Measurements from ENCODE around the gene TAF11.

TAF11 gene

GRCh38 chr6:34929241-34929978 is 41.6 kb upstream of the TAF11 start:
- H3K9me2 ChIP-seq (replicated peaks; ENCODE audit: low read depth, low read length): no peaks in the 10 kb centered on the region
- TF ChIP-seq EZH2phosphoT487 (IDR thresholded peaks at IDR 0.05; ENCODE audit: borderline replicate concordance): no peak
- no peak for TF ChIP-seq CTCF (conservative IDR thresholded peaks at IDR 0.05; ENCODE audit: low read length)
- H3K4me2 ChIP-seq (ENCODE audit: low read depth, low read length, poor library complexity, severe bottlenecking): no peak overlapping the region
- H3K4me3 ChIP-seq (ENCODE audit: low read length, poor library complexity, severe bottlenecking): no peak overlapping the region
- H3F3A ChIP-seq (ENCODE audit: low read depth): no peaks in the 10 kb centered on the region
- H4K20me1 ChIP-seq (ENCODE audit: insufficient read depth, low read length, poor library complexity, severe bottlenecking): no peaks in the 10 kb centered on the region
- no peaks in the 10 kb centered on the region for H3K4me1 ChIP-seq (ENCODE audit: insufficient read depth, low read length, poor library complexity, severe bottlenecking)
- H3K27me3 ChIP-seq (ENCODE audit: insufficient read depth, low read length, poor library complexity, severe bottlenecking): no peaks in the 10 kb centered on the region
- no peak overlapping the region for H3K9ac ChIP-seq (ENCODE audit: low read depth, low read length, poor library complexity, severe bottlenecking)
- no peak overlapping the region for H2AFZ ChIP-seq (ENCODE audit: low read length)
- H3K9me3 ChIP-seq (ENCODE audit: insufficient read depth, low read depth, low read length): no peaks in the 10 kb centered on the region
- no peaks in the 10 kb centered on the region for H3K36me3 ChIP-seq (ENCODE audit: insufficient read depth, low read length)
- no peaks in the 10 kb centered on the region for H3K79me2 ChIP-seq (ENCODE audit: insufficient read depth, low read length)

DNA sequence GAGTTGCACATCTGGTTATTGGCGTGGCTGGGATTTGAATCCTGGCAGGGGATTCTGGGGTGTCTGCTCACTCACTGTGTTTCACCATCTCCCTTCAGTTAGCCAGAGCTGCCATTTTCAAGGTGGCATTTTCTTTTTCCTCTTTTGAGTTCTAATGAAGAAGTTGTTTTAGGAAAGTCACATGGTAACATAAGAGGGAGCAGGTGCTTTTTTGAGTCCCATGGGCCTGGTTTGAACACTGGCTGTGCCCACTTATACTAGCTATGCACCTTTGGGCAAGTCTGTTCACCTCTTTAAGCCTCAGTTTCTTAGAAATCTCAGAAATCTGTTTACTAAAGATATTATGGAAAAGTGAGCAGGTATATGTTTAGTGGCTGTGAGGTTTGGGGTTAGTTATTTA is 40.9 kb upstream of the TAF11 start:
- H4K20me1 ChIP-seq (ENCODE audit: insufficient read depth, low read length, poor library complexity, severe bottlenecking): no peaks in the 10 kb centered on the region
- H3K9me2 ChIP-seq (replicated peaks; ENCODE audit: low read depth, low read length): no peaks in the 10 kb centered on the region
- no peak overlapping the region for H3K9ac ChIP-seq (ENCODE audit: low read depth, low read length, poor library complexity, severe bottlenecking)
- H2AFZ ChIP-seq (ENCODE audit: low read length): no peak overlapping the region
- no peak overlapping the region for H3K4me2 ChIP-seq (ENCODE audit: low read depth, low read length, poor library complexity, severe bottlenecking)
- no peak for TF ChIP-seq EZH2phosphoT487 (IDR thresholded peaks at IDR 0.05; ENCODE audit: borderline replicate concordance)
- no peak for TF ChIP-seq CTCF (conservative IDR thresholded peaks at IDR 0.05; ENCODE audit: low read length)
- no peaks in the 10 kb centered on the region for H3K36me3 ChIP-seq (ENCODE audit: insufficient read depth, low read length)
- no peaks in the 10 kb centered on the region for H3F3A ChIP-seq (ENCODE audit: low read depth)
- no peaks in the 10 kb centered on the region for H3K79me2 ChIP-seq (ENCODE audit: insufficient read depth, low read length)
- H3K4me1 ChIP-seq (ENCODE audit: insufficient read depth, low read length, poor library complexity, severe bottlenecking): no peaks in the 10 kb centered on the region
- H3K4me3 ChIP-seq (ENCODE audit: low read length, poor library complexity, severe bottlenecking): no peak overlapping the region
- H3K9me3 ChIP-seq (ENCODE audit: insufficient read depth, low read depth, low read length): no peaks in the 10 kb centered on the region
- H3K27me3 ChIP-seq (ENCODE audit: insufficient read depth, low read length, poor library complexity, severe bottlenecking): no peaks in the 10 kb centered on the region

GRCh38 chr6:34928220-34928619 is 40.4 kb upstream of the TAF11 start:
- Histone ChIP-seq H3K4me3 (ENCODE audit: low read length, poor library complexity, severe bottlenecking) (no peak overlapping the region), H3K9me2 (replicated peaks; ENCODE audit: low read depth, low read length) (no peaks in the 10 kb centered on the region), H3K79me2 (ENCODE audit: insufficient read depth, low read length) (no peaks in the 10 kb centered on the region), H3K36me3 (ENCODE audit: insufficient read depth, low read length) (no peaks in the 10 kb centered on the region), H3F3A (ENCODE audit: low read depth) (no peaks in the 10 kb centered on the region), H3K9ac (ENCODE audit: low read depth, low read length, poor library complexity, severe bottlenecking) (no peak overlapping the region), H4K20me1 (ENCODE audit: insufficient read depth, low read length, poor library complexity, severe bottlenecking) (no peaks in the 10 kb centered on the region), H3K9me3 (ENCODE audit: insufficient read depth, low read depth, low read length) (no peaks in the 10 kb centered on the region), H3K27me3 (ENCODE audit: insufficient read depth, low read length, poor library complexity, severe bottlenecking) (no peaks in the 10 kb centered on the region), H2AFZ (ENCODE audit: low read length) (no peak overlapping the region), H3K4me1 (ENCODE audit: insufficient read depth, low read length, poor library complexity, severe bottlenecking) (peaks cover 3% of the 10 kb centered on the region), H3K4me2 (ENCODE audit: low read depth, low read length, poor library complexity, severe bottlenecking) (no peak overlapping the region)
- no peak for TF ChIP-seq EZH2phosphoT487 (IDR thresholded peaks at IDR 0.05; ENCODE audit: borderline replicate concordance)
- TF ChIP-seq CTCF (conservative IDR thresholded peaks at IDR 0.05; ENCODE audit: low read length): no peak
